Stomach (tissue), 19 donors: ENCODE measurements around the gene WNT11. TPM values are rescaled to one million over a fixed set of nuclear protein-coding genes. Genes with fewer than 3 reads are reported as not detected.

Experiments
- DNase-seq, 2 donors: peaks; one replicate each; pipeline versions ENCODE4 v3.0.0 to v3.0.0-alpha.2; 2013 to 2019
- H3K27ac ChIP-seq, 5 donors: fragments of 200-600 bp in 4 of 5; sonication (generic) in 4 of 5; one replicate each; pipeline ENCODE4 v1.5.1; 2013 to 2019; ENCODE audit warnings: mild to moderate bottlenecking in 1 of 5, moderate library complexity in 1 of 5
- H3K27me3 ChIP-seq, 3 donors: fragments of 200-600 bp; sonication (generic); one replicate each; pipeline ENCODE4 v1.5.1; 2017 to 2019; ENCODE audit warnings: mixed run types in 1 of 3
- H3K36me3 ChIP-seq, 4 donors: fragments of 200-600 bp; sonication (generic); 1 replicate in 3 of 4; 2 replicates in 1 of 4; pipeline ENCODE4 v1.5.1; 2016 to 2019
- H3K4me1 ChIP-seq, 4 donors: fragments of 200-600 bp; sonication (generic); one replicate each; pipeline ENCODE4 v1.5.1; 2016 to 2019
- H3K4me3 ChIP-seq, 4 donors: fragments of 200-600 bp; sonication (generic) in 3 of 4; one replicate each; pipeline ENCODE4 v1.5.1; 2016 to 2019; ENCODE audit warnings: mild to moderate bottlenecking in 1 of 4
- H3K9me3 ChIP-seq, 4 donors: fragments of 200-600 bp; sonication (generic); one replicate each; pipeline ENCODE4 v1.5.1; 2016 to 2019
- EP300 ChIP-seq: sonication (generic); formaldehyde crosslinking; IDR thresholded peaks from one replicate; pipeline ENCODE4 v1.6.1; 2017; ENCODE audit warnings: antibody characterized with exemption
- POLR2A ChIP-seq, 4 donors: fragments of 450-650 bp; IDR thresholded peaks; one replicate each; pipeline ENCODE4 v1.6.1; 2016; ENCODE audit warnings: antibody characterized with exemption in 4 of 4, control low read depth in 2 of 4, mild to moderate bottlenecking in 1 of 4, moderate library complexity in 1 of 4
- POLR2AphosphoS5 ChIP-seq, 3 donors: sonication (generic); formaldehyde crosslinking; IDR thresholded peaks; one replicate each; pipeline ENCODE4 v1.6.1; 2016; ENCODE audit warnings: antibody characterized with exemption in 3 of 3
- WGBS, 5 donors: extraction: QIAGEN DNeasy Blood & Tissue Kit in 3 of 5; methylation state at CpG; one replicate each; pipeline versions ENCODE4 v1.1.5 to v1.1.7; 2013 to 2018; 5-methylcytosine and 5-hydroxymethylcytosine counted together
- intact Hi-C: fragments of 100-400 bp; cut with DNase I; formaldehyde crosslinking; loops from one replicate; pipeline ENCODE4 v1.15.1; 2023; ENCODE audit warnings: low total_unique reads
- long read RNA-seq, 10 donors: transcript quantifications; one replicate each; lab custom pipeline, GENCODE V29; 2026
- polyA plus RNA-seq, 3 donors: library from polyadenylated mRNA; stranded (reverse); fragments of 200-250 nt; gene quantifications; one replicate each; pipeline ENCODE4 v1.2.3, GENCODE V29; 2013
- total RNA-seq, 5 donors: library from RNA; depleted of rRNA; stranded (reverse); fragments of >200 nt; gene quantifications; one replicate each; pipeline versions ENCODE4 v1.1.0 to v1.2.3, GENCODE V29; 2014 to 2016
- TF ChIP-seq, protein P1 (sequence below), 7 experiments: fragments of 450-650 bp in 4 of 7; fragments of 200-600 bp in 3 of 7; sonication (generic) in 3 of 7; IDR thresholded peaks; one replicate each; pipeline ENCODE4 v1.5.1; 2016 to 2019; ENCODE audit warnings: antibody characterized with exemption in 7 of 7, control low read depth in 2 of 7, mild to moderate bottlenecking in 1 of 7
- donor health status: healthy with polysubstance abuse.
- donor health status: Bipolar disorder and iron deficiency.
- donor health status: healthy.

WNT11 gene
- total RNA-seq (10 to 100 TPM in 2 of 5 donors, 1 to 10 TPM in 1, not detected in 2; 1.8 to 96.7 (median 34.4) TPM), polyA plus RNA-seq (under 1 TPM; 0.12 to 0.76 (median 0.30) TPM)
- long read RNA-seq, donor 1, result 0 reads
- long read RNA-seq, donor 2, result 0 reads
- long read RNA-seq, donor 3, result 0 reads
- long read RNA-seq, donor 4, result 0 reads
- long read RNA-seq, donor 5, result 0 reads
- long read RNA-seq, donor 6, result 0 reads
- long read RNA-seq, donor 7, result 0 reads
- long read RNA-seq, donor 8, result 0 reads
- long read RNA-seq, donor 9, result 0 reads
- long read RNA-seq, donor 10, result 0 reads

DNA sequence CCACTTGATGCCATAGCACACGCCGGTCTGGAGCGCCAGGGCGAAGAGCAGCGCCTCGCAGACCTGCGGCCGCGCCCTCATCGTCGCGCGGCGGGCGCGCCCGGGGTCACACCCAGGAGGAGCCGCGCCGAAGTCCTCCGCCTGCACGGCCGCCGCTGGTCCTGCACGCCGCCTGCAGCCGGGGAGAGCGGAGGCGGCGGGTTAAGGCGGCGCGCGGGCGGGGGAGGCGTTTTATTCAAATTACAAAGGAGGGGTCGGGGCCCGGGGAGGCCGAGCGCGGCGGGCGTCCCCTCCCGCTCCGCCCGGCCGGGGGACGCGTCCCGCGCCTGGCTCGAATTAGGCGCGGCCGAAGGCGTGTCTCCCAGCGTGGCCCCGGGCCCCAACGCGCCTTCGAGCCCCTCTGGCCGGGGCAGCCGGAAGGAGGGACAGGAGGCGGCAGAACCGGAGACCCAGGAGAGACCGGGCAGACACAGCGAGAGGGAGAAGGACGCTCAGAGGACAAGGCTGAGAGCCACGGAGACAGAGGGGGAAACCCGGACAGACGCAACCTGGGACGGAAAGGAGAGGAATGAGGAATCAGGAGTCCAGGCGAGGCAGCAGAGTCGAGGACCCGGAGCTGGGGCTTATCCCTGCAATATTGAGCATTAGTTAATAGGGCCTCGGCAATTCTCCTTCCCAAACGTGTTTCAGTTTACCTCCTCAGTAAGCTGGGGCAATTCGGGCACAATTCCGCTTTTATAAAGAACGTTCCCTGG, at the start of gene WNT11:
Gene WNT11 (minus strand): TSS at position 176 of the 755 bp plus-strand sequence. CDS start 95 bp downstream, at position 81.
- Histone ChIP-seq H3K4me1 (peaks cover 54 to 64% (median 60%) of the 10 kb centered on the region in 4 donors), H3K4me3 (peak within 1 kb of the TSS; percentile 53 to 64 (median 56)), H3K27ac (peak within 1 kb of the TSS in 1 of 5 donors; percentile 27), H3K9me3 (no peaks in the 10 kb centered on the region), H3K27me3 (peaks cover 5 to 87% (median 70%) of the 10 kb centered on the region in 3 donors), H3K36me3 (no peaks in the 10 kb centered on the region)
- whole genome bisulfite sequencing, 5 donors, result 1% methylated on average over 42 to 80 of the region's 80 CpGs
- TF ChIP-seq, protein P1, sequence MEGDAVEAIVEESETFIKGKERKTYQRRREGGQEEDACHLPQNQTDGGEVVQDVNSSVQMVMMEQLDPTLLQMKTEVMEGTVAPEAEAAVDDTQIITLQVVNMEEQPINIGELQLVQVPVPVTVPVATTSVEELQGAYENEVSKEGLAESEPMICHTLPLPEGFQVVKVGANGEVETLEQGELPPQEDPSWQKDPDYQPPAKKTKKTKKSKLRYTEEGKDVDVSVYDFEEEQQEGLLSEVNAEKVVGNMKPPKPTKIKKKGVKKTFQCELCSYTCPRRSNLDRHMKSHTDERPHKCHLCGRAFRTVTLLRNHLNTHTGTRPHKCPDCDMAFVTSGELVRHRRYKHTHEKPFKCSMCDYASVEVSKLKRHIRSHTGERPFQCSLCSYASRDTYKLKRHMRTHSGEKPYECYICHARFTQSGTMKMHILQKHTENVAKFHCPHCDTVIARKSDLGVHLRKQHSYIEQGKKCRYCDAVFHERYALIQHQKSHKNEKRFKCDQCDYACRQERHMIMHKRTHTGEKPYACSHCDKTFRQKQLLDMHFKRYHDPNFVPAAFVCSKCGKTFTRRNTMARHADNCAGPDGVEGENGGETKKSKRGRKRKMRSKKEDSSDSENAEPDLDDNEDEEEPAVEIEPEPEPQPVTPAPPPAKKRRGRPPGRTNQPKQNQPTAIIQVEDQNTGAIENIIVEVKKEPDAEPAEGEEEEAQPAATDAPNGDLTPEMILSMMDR (IDR thresholded peaks at IDR 0.05), result no peak
- TF ChIP-seq POLR2A (IDR thresholded peaks at IDR 0.05), result no peak
- no peak for TF ChIP-seq POLR2AphosphoS5 (IDR thresholded peaks at IDR 0.05)
- no peak for TF ChIP-seq EP300
- DNase-seq, result peak; percentile 71 to 87
- intact Hi-C loops, result loop anchor here (2.0 kb wide), 1 partner anchor 112 kb away; no protein-coding TSS in a partner anchor

DNA sequence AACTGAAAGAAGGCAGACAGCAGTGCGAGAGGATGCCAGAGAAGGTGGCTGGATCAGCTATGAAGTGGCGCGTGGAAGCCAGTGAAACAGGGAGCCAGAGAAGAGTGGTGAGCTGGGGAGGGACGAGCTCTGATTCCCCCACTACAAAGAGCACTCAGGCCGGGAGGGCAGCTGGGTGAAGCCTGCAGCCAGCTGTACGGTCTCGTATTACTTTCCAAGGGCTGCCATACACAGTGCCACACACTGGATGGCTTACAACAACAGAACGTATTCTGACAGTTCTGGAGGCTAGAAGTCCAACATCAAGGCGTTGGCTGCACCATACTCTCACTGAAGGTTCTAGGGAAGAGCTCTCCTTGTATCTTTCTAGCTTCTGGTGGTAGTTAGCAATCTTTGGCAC, 47.1 kb upstream of the WNT11 start:
- no peaks in the 10 kb centered on the region for H3K36me3 ChIP-seq
- H3K27ac ChIP-seq, result no peak overlapping the region
- H3K27me3 ChIP-seq, result peaks cover 0 to 6% (median 0%) of the 10 kb centered on the region in 3 donors
- peaks cover 0 to 16% (median 4%) of the 10 kb centered on the region in 4 donors for H3K9me3 ChIP-seq
- no peak overlapping the region for H3K4me3 ChIP-seq
- WGBS, 5 donors, result 83 to 90% (median 87%) methylated on average over 9 of the region's 9 CpGs
- TF ChIP-seq POLR2A (IDR thresholded peaks at IDR 0.05), result no peak
- no peak for TF ChIP-seq EP300
- TF ChIP-seq, protein P1 (IDR thresholded peaks at IDR 0.05), result no peak
- no peak for TF ChIP-seq POLR2AphosphoS5 (IDR thresholded peaks at IDR 0.05)
- peaks cover 0 to 10% (median 0%) of the 10 kb centered on the region in 4 donors for H3K4me1 ChIP-seq
- intact Hi-C loops, result no loop called here
- no peak for DNase-seq

DNA sequence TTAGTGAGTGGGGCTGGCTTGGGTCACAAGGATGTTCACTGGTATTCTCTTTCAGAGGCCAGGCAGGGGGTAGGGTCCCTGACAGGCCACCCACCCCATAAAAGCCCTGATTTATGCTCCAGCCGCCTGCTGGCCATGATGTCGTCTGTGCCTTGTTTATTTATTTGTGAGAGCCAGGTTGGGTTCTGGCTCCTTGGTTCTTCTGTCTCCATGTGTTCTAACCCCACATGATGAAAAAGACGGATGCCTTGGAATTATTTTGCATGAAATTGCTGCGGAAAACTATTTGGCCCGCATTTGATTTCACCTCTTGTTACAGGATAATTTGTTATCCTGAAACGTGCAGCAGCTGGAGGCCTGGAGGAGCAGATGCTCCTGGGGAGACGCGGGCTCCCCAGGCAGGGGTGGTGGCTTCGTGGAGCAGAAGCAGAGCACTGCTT, 46.3 kb upstream of the WNT11 start:
- peaks cover 0 to 16% (median 4%) of the 10 kb centered on the region in 4 donors for H3K9me3 ChIP-seq
- no peak overlapping the region for H3K4me3 ChIP-seq
- no peak overlapping the region for H3K27ac ChIP-seq
- no peaks in the 10 kb centered on the region for H3K36me3 ChIP-seq
- H3K4me1 ChIP-seq, result peaks cover 0 to 10% (median 0%) of the 10 kb centered on the region in 4 donors
- TF ChIP-seq POLR2AphosphoS5 (IDR thresholded peaks at IDR 0.05) (no peak), POLR2A (IDR thresholded peaks at IDR 0.05) (no peak), EP300 (no peak)
- TF ChIP-seq, protein P1 (IDR thresholded peaks at IDR 0.05), result no peak
- no peak for DNase-seq
- H3K27me3 ChIP-seq, result peaks cover 0 to 6% (median 0%) of the 10 kb centered on the region in 3 donors
- WGBS, 5 donors, result 60 to 77% (median 70%) methylated on average over 9 of the region's 9 CpGs
- intact Hi-C loops, result no loop called here

DNA sequence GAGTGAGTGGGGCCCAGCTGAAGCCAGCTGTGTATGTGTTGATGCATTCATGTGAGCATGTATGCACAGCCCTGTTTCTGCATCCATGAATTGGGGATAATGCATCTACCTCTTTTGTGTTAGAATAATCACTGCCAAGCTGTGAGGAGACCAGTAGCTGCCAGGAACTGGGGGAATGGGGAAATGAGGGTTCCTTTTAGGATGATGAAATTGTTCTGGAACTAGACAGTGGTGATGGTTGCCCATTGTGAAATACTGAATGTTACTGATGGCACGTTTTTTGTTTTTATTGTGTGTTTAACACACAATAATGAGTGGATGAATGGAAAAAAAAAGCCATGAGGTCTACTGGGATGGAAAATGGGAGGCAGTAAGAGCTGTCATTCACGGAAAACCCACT, 45.3 kb upstream of the WNT11 start:
- H3K27ac ChIP-seq, result peak overlapping the region in 1 of 5 donors; percentile 22
- H3K36me3 ChIP-seq, result no peaks in the 10 kb centered on the region
- H3K4me1 ChIP-seq, result peaks cover 0 to 10% (median 0%) of the 10 kb centered on the region in 4 donors
- no peak for DNase-seq
- WGBS, 5 donors, result 33 to 90% (median 41%) methylated on average over 2 of the region's 2 CpGs
- peaks cover 0 to 6% (median 0%) of the 10 kb centered on the region in 3 donors for H3K27me3 ChIP-seq
- TF ChIP-seq, protein P1 (IDR thresholded peaks at IDR 0.05), result no peak
- TF ChIP-seq POLR2AphosphoS5 (IDR thresholded peaks at IDR 0.05), result no peak
- TF ChIP-seq EP300, result no peak
- TF ChIP-seq POLR2A (IDR thresholded peaks at IDR 0.05), result no peak
- intact Hi-C loops, result no loop called here
- H3K9me3 ChIP-seq, result peaks cover 0 to 16% (median 4%) of the 10 kb centered on the region in 4 donors
- H3K4me3 ChIP-seq, result no peak overlapping the region
